ENCODE results near the gene OR6C76. TPM values are rescaled to one million over a fixed set of nuclear protein-coding genes. Genes with fewer than 3 reads are reported as not detected.
"Not testable (repeated sequence)": the region's sequence is repeated elsewhere in the genome, so short reads cannot be mapped to it uniquely, and the experiment has no call there.

The OR6C76 gene
- total RNA-seq = not detected

- ChIA-PET CTCF (no interaction called here), POLR2A (no interaction called here)
- Mint-ChIP-seq H3K4me1 (no peaks in the 10 kb centered on the region), H3K36me3 (ENCODE audit: low read depth) (no peaks in the 10 kb centered on the region), H3K4me3 (no peak within 1 kb of the TSS), H3K27ac (no peak within 1 kb of the TSS), H3K27me3 (peaks cover 8% of the 10 kb centered on the region), H3K9me3 (no peaks in the 10 kb centered on the region)
- no peak for DNase-seq
Measured at GRCh38 chr12:55425954-55426353, at the start of gene OR6C76. OR6C76 (plus strand) TSS chr12:55426254; CDS start chr12:55426254, 0 bp downstream.

GRCh38 chr12:55385891-55386290, 40.2 kb upstream of the OR6C76 start:
- no peak overlapping the region for H3K4me3 Mint-ChIP-seq
- no peaks in the 10 kb centered on the region for H3K4me1 Mint-ChIP-seq
- no peaks in the 10 kb centered on the region for H3K9me3 Mint-ChIP-seq
- CTCF ChIA-PET = no interaction called here
- no peak overlapping the region for H3K27ac Mint-ChIP-seq
- no peaks in the 10 kb centered on the region for H3K36me3 Mint-ChIP-seq (ENCODE audit: low read depth)
- POLR2A ChIA-PET = no interaction called here
- peaks cover 6% of the 10 kb centered on the region for H3K27me3 Mint-ChIP-seq
- DNase-seq = no peak

GRCh38 chr12:55392032-55392795, 33.8 kb upstream of the OR6C76 start:
- ChIA-PET POLR2A (no interaction called here), CTCF (no interaction called here)
- Mint-ChIP-seq H3K36me3 (ENCODE audit: low read depth) (no peaks in the 10 kb centered on the region), H3K4me1 (no peaks in the 10 kb centered on the region), H3K27me3 (peaks cover 9% of the 10 kb centered on the region), H3K9me3 (no peaks in the 10 kb centered on the region), H3K4me3 (no peak overlapping the region), H3K27ac (no peak overlapping the region)
- no peak for DNase-seq

- Mint-ChIP-seq H3K27ac (no peak overlapping the region), H3K4me1 (no peaks in the 10 kb centered on the region), H3K27me3 (peaks cover 20% of the 10 kb centered on the region), H3K9me3 (no peaks in the 10 kb centered on the region), H3K36me3 (ENCODE audit: low read depth) (no peaks in the 10 kb centered on the region), H3K4me3 (no peak overlapping the region)
- POLR2A ChIA-PET = no interaction called here
- DNase-seq = no peak
- CTCF ChIA-PET = no interaction called here
Measured at GRCh38 chr12:55396326-55396725, 29.7 kb upstream of the OR6C76 start.

- H3K27me3 Mint-ChIP-seq = peaks cover 22% of the 10 kb centered on the region
- H3K27ac Mint-ChIP-seq = no peak within 1 kb of the TSS
- ChIA-PET CTCF (no interaction called here), POLR2A (no interaction called here)
- no peak within 1 kb of the TSS for H3K4me3 Mint-ChIP-seq
- no peaks in the 10 kb centered on the region for H3K4me1 Mint-ChIP-seq
- no peaks in the 10 kb centered on the region for H3K36me3 Mint-ChIP-seq (ENCODE audit: low read depth)
- no peak for DNase-seq
- no peaks in the 10 kb centered on the region for H3K9me3 Mint-ChIP-seq
Measured at GRCh38 chr12:55400229-55400628, 25.8 kb upstream of the OR6C76 start, which contains the start of gene OR6C65. OR6C65 (plus strand) TSS chr12:55400529; CDS start chr12:55400529, 0 bp downstream.

GRCh38 chr12:55407866-55408265, 18.2 kb upstream of the OR6C76 start:
- H3K36me3 Mint-ChIP-seq (ENCODE audit: low read depth) = no peaks in the 10 kb centered on the region
- H3K4me3 Mint-ChIP-seq = no peak overlapping the region
- POLR2A ChIA-PET = no interaction called here
- no peaks in the 10 kb centered on the region for H3K9me3 Mint-ChIP-seq
- no peak for DNase-seq
- H3K4me1 Mint-ChIP-seq = no peaks in the 10 kb centered on the region
- CTCF ChIA-PET = interaction anchor here (1.2 kb wide), 1 partner anchor 12 kb away, joined by 3 read pairs; no protein-coding TSS in a partner anchor
- H3K27ac Mint-ChIP-seq = no peak overlapping the region
- H3K27me3 Mint-ChIP-seq = peaks cover 12% of the 10 kb centered on the region

GRCh38 chr12:55409133-55409532, 16.9 kb upstream of the OR6C76 start:
- H3K4me3 Mint-ChIP-seq; CTCF ChIA-PET; DNase-seq; H3K4me1 Mint-ChIP-seq; POLR2A ChIA-PET; H3K9me3 Mint-ChIP-seq; H3K36me3 Mint-ChIP-seq (ENCODE audit: low read depth); H3K27ac Mint-ChIP-seq: not testable (repeated sequence)
- peaks cover 14% of the 10 kb centered on the region for H3K27me3 Mint-ChIP-seq

GRCh38 chr12:55412138-55412537, 13.9 kb upstream of the OR6C76 start:
- H3K4me1 Mint-ChIP-seq; H3K27ac Mint-ChIP-seq; POLR2A ChIA-PET; DNase-seq; H3K4me3 Mint-ChIP-seq; CTCF ChIA-PET; H3K36me3 Mint-ChIP-seq (ENCODE audit: low read depth); H3K9me3 Mint-ChIP-seq: not testable (repeated sequence)
- H3K27me3 Mint-ChIP-seq = peaks cover 34% of the 10 kb centered on the region

- H3K4me1 Mint-ChIP-seq; H3K4me3 Mint-ChIP-seq; POLR2A ChIA-PET; DNase-seq; H3K9me3 Mint-ChIP-seq; H3K36me3 Mint-ChIP-seq (ENCODE audit: low read depth); H3K27ac Mint-ChIP-seq; CTCF ChIA-PET: not testable (repeated sequence)
- H3K27me3 Mint-ChIP-seq = peaks cover 40% of the 10 kb centered on the region
Measured at GRCh38 chr12:55413498-55414388, 12.3 kb upstream of the OR6C76 start.

- H3K4me1 Mint-ChIP-seq; H3K27ac Mint-ChIP-seq; CTCF ChIA-PET; H3K9me3 Mint-ChIP-seq; H3K36me3 Mint-ChIP-seq (ENCODE audit: low read depth); POLR2A ChIA-PET; H3K4me3 Mint-ChIP-seq; DNase-seq: not testable (repeated sequence)
- peaks cover 44% of the 10 kb centered on the region for H3K27me3 Mint-ChIP-seq
Measured at GRCh38 chr12:55414396-55414823, 11.6 kb upstream of the OR6C76 start.

- H3K9me3 Mint-ChIP-seq; POLR2A ChIA-PET; DNase-seq; H3K4me3 Mint-ChIP-seq; H3K27ac Mint-ChIP-seq; CTCF ChIA-PET; H3K36me3 Mint-ChIP-seq (ENCODE audit: low read depth); H3K4me1 Mint-ChIP-seq: not testable (repeated sequence)
- H3K27me3 Mint-ChIP-seq = peaks cover 44% of the 10 kb centered on the region
Measured at GRCh38 chr12:55414889-55415288, 11.2 kb upstream of the OR6C76 start.

GRCh38 chr12:55416961-55417360, 9.1 kb upstream of the OR6C76 start:
- Mint-ChIP-seq H3K27ac (no peak overlapping the region), H3K4me3 (no peak overlapping the region), H3K9me3 (no peaks in the 10 kb centered on the region), H3K36me3 (ENCODE audit: low read depth) (no peaks in the 10 kb centered on the region), H3K27me3 (peaks cover 44% of the 10 kb centered on the region), H3K4me1 (peaks cover 2% of the 10 kb centered on the region)
- DNase-seq = no peak
- POLR2A ChIA-PET = no interaction called here
- CTCF ChIA-PET = no interaction called here

GRCh38 chr12:55420307-55420962, 5.6 kb upstream of the OR6C76 start:
- Mint-ChIP-seq H3K27me3 (peaks cover 32% of the 10 kb centered on the region), H3K36me3 (ENCODE audit: low read depth) (no peaks in the 10 kb centered on the region), H3K4me3 (no peak overlapping the region), H3K27ac (no peak overlapping the region), H3K4me1 (no peaks in the 10 kb centered on the region), H3K9me3 (no peaks in the 10 kb centered on the region)
- ChIA-PET POLR2A (no interaction called here), CTCF (interaction anchor here (0.5 to 0.8 kb wide), 2 partner anchors 13 to 158 kb away, joined by 3 read pairs; no protein-coding TSS in a partner anchor)
- DNase-seq = no peak
